Stomach (tissue), 9 donors: Measurements from ENCODE around the gene DPYD. TPM values are rescaled to one million over a fixed set of nuclear protein-coding genes. Genes with fewer than 3 reads are reported as not detected.
"Not testable (repeated sequence)": the region's sequence is repeated elsewhere in the genome, so short reads cannot be mapped to it uniquely, and the experiment has no call there.

Experiments
- DNase-seq, 2 donors: peaks; one replicate each; pipeline versions ENCODE4 v3.0.0 to v3.0.0-alpha.2; 2013 to 2019
- H3K27ac ChIP-seq, 5 donors: fragments of 200-600 bp in 4 of 5; sonication (generic) in 4 of 5; one replicate each; pipeline ENCODE4 v1.5.1; 2013 to 2019; ENCODE audit warnings: mild to moderate bottlenecking in 1 of 5, moderate library complexity in 1 of 5
- H3K27me3 ChIP-seq, 3 donors: fragments of 200-600 bp; sonication (generic); one replicate each; pipeline ENCODE4 v1.5.1; 2017 to 2019; ENCODE audit warnings: mixed run types in 1 of 3
- H3K36me3 ChIP-seq, 4 donors: fragments of 200-600 bp; sonication (generic); 1 replicate in 3 of 4; 2 replicates in 1 of 4; pipeline ENCODE4 v1.5.1; 2016 to 2019
- H3K4me1 ChIP-seq, 4 donors: fragments of 200-600 bp; sonication (generic); one replicate each; pipeline ENCODE4 v1.5.1; 2016 to 2019
- H3K4me3 ChIP-seq, 4 donors: fragments of 200-600 bp; sonication (generic) in 3 of 4; one replicate each; pipeline ENCODE4 v1.5.1; 2016 to 2019; ENCODE audit warnings: mild to moderate bottlenecking in 1 of 4
- H3K9me3 ChIP-seq, 4 donors: fragments of 200-600 bp; sonication (generic); one replicate each; pipeline ENCODE4 v1.5.1; 2016 to 2019
- EP300 ChIP-seq: sonication (generic); formaldehyde crosslinking; IDR thresholded peaks from one replicate; pipeline ENCODE4 v1.6.1; 2017; ENCODE audit warnings: antibody characterized with exemption
- POLR2A ChIP-seq, 4 donors: fragments of 450-650 bp; IDR thresholded peaks; one replicate each; pipeline ENCODE4 v1.6.1; 2016; ENCODE audit warnings: antibody characterized with exemption in 4 of 4, control low read depth in 2 of 4, mild to moderate bottlenecking in 1 of 4, moderate library complexity in 1 of 4
- POLR2AphosphoS5 ChIP-seq, 3 donors: sonication (generic); formaldehyde crosslinking; IDR thresholded peaks; one replicate each; pipeline ENCODE4 v1.6.1; 2016; ENCODE audit warnings: antibody characterized with exemption in 3 of 3
- WGBS, 5 donors: extraction: QIAGEN DNeasy Blood & Tissue Kit in 3 of 5; methylation state at CpG; one replicate each; pipeline versions ENCODE4 v1.1.5 to v1.1.7; 2013 to 2018; 5-methylcytosine and 5-hydroxymethylcytosine counted together
- intact Hi-C: fragments of 100-400 bp; cut with DNase I; formaldehyde crosslinking; loops from one replicate; pipeline ENCODE4 v1.15.1; 2023; ENCODE audit warnings: low total_unique reads
- polyA plus RNA-seq, 3 donors: library from polyadenylated mRNA; stranded (reverse); fragments of 200-250 nt; gene quantifications; one replicate each; pipeline ENCODE4 v1.2.3, GENCODE V29; 2013
- total RNA-seq, 5 donors: library from RNA; depleted of rRNA; stranded (reverse); fragments of >200 nt; gene quantifications; one replicate each; pipeline versions ENCODE4 v1.1.0 to v1.2.3, GENCODE V29; 2014 to 2016
- TF ChIP-seq, protein P1 (sequence below), 7 experiments: fragments of 450-650 bp in 4 of 7; fragments of 200-600 bp in 3 of 7; sonication (generic) in 3 of 7; IDR thresholded peaks; one replicate each; pipeline ENCODE4 v1.5.1; 2016 to 2019; ENCODE audit warnings: antibody characterized with exemption in 7 of 7, control low read depth in 2 of 7, mild to moderate bottlenecking in 1 of 7
- donor health status: healthy with polysubstance abuse.
- donor health status: Bipolar disorder and iron deficiency.
- donor health status: healthy.

Gene DPYD
- total and polyA plus RNA-seq, 8 donors = 7.5 to 58.2 (median 18.2) TPM

DNA sequence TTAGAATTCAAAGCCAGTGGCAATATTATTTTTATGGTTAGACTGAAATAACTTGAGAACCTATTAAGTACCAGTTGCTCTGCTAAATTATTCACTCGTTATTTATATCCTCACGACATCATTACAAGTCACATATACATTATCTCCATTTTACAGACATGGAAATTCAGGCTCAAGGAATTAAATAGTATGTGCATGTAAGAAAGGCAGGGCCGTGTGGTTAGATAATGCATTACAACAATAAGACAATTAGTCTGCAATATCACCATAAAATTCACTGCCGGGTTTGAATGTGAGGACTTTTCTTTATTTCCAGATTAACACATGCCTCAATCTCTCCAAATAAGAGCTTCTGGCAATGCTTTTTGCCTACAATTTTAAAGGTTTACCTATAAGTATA lies 675.8 kb downstream of the DPYD start:
- Histone ChIP-seq H3K4me1 (peaks cover 0 to 5% (median 0%) of the 10 kb centered on the region in 4 donors), H3K4me3 (no peak overlapping the region), H3K27me3 (no peaks in the 10 kb centered on the region), H3K36me3 (no peaks in the 10 kb centered on the region), H3K27ac (no peak overlapping the region), H3K9me3 (no peaks in the 10 kb centered on the region)
- TF ChIP-seq, protein P1, sequence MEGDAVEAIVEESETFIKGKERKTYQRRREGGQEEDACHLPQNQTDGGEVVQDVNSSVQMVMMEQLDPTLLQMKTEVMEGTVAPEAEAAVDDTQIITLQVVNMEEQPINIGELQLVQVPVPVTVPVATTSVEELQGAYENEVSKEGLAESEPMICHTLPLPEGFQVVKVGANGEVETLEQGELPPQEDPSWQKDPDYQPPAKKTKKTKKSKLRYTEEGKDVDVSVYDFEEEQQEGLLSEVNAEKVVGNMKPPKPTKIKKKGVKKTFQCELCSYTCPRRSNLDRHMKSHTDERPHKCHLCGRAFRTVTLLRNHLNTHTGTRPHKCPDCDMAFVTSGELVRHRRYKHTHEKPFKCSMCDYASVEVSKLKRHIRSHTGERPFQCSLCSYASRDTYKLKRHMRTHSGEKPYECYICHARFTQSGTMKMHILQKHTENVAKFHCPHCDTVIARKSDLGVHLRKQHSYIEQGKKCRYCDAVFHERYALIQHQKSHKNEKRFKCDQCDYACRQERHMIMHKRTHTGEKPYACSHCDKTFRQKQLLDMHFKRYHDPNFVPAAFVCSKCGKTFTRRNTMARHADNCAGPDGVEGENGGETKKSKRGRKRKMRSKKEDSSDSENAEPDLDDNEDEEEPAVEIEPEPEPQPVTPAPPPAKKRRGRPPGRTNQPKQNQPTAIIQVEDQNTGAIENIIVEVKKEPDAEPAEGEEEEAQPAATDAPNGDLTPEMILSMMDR (IDR thresholded peaks at IDR 0.05) = no peak
- no peak for TF ChIP-seq EP300
- intact Hi-C loops = no loop called here
- WGBS, 5 donors = 81 to 88% (median 83%) methylated on average over 4 of the region's 4 CpGs
- DNase-seq = no peak

DNA sequence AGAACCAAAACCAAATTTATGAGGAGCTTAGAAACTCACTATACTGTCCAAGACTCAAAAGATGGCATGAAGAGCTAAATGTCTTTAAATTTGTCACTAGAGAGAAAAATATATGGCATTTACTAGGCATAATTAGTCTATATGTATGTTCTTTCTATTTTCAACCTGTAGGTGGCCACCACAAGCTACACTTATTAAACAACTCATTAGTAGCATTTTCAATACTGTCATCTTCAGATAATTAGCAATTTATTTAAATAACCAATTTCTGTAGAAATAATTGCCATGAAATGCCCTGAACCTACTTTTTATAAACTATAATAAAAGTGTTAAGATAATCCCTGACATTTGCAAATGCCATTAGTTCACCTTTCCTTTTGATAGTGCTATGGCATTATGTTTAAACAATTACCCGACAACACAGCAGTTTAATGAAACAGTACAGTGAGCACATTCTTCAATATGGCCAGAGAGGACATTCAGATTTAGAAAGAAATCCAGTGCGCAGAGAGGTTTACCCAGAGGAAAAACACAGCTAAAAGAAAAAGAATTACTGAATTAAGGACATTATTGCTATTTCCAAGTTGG lies 676.8 kb downstream of the DPYD start:
- no peaks in the 10 kb centered on the region for H3K36me3 ChIP-seq
- H3K27ac ChIP-seq = no peak overlapping the region
- TF ChIP-seq, protein P1 (IDR thresholded peaks at IDR 0.05) = peak in 3 of 7 experiments; percentile 26 to 48 (median 32)
- no peak for TF ChIP-seq EP300
- H3K9me3 ChIP-seq = no peaks in the 10 kb centered on the region
- peak in 1 of 2 donors; percentile 34 for DNase-seq
- H3K4me3 ChIP-seq = no peak overlapping the region
- H3K27me3 ChIP-seq = no peaks in the 10 kb centered on the region
- peaks cover 0 to 5% (median 0%) of the 10 kb centered on the region in 4 donors for H3K4me1 ChIP-seq
- intact Hi-C loops = no loop called here
- 50 to 82% (median 57%) methylated on average over 2 of the region's 2 CpGs for WGBS, 5 donors

DNA sequence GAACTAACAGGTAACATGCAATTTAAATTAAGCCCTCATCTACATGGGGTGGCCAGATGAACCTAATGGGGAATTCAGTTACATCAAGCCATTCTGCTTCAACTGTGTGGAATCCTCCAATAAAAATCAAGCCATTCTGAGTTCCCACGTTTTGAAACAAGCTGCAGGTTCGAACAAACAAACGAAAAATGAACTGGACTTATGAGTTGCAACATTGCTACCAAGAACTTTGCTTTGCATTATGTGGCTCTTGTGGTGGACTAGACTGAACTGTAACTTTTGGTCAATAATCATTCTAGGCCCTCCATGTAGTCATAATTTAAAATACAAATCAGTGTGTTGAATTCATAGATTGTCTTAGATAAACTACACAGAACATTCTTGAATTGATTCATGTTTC lies 682.0 kb downstream of the DPYD start:
- 71 to 89% (median 82%) methylated on average over 3 of the region's 3 CpGs for WGBS, 5 donors
- H3K9me3 ChIP-seq = no peaks in the 10 kb centered on the region
- no peaks in the 10 kb centered on the region for H3K27me3 ChIP-seq
- peaks cover 0 to 10% (median 2%) of the 10 kb centered on the region in 4 donors for H3K36me3 ChIP-seq
- no peak for DNase-seq
- intact Hi-C loops = no loop called here
- H3K4me1 ChIP-seq = no peaks in the 10 kb centered on the region
- H3K4me3 ChIP-seq = no peak overlapping the region
- TF ChIP-seq, protein P1 (IDR thresholded peaks at IDR 0.05) = no peak
- no peak for TF ChIP-seq POLR2A (IDR thresholded peaks at IDR 0.05)
- no peak for TF ChIP-seq EP300
- no peak for TF ChIP-seq POLR2AphosphoS5 (IDR thresholded peaks at IDR 0.05)
- H3K27ac ChIP-seq = no peak overlapping the region

DNA sequence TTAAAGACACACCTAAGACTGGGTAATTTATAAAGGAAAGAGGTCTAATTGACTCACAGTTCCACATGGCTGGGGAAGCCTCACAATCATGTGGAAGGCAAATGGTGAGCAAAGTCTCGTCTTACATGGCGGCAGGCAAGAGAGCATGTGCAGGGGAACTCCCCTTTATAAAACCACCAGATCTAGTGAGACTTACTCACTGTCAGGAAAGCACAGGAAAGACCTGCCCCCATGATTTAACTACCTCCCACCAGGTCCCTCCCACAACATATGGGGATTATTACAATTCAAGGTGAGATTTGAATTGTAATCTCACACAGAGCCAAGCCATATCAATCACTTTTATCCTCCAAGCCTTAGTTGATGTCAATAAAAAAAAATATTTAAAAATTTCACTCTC lies 689.5 kb downstream of the DPYD start:
- intact Hi-C loops = not testable (repeated sequence)
- 76 to 98% (median 92%) methylated on average over 2 of the region's 2 CpGs for WGBS, 5 donors

DNA sequence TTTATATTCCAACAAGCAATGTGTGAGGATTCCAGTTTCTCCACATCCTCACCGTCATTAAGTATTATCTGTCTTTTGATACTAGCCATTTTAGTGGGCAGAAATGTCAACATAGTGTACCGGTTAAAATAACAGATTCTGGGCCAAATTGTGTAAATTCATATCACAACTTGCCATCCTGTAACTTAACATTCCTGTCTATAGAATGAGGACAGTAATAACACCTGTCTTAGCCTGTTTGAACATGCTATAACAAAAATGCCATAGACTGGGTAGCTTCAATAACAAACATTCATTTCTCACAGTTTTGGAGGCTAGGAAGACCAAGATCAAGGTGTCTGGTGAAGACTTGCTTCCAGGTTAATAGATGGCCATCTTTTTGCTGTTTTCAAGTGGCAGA lies 708.2 kb downstream of the DPYD start:
- H3K36me3 ChIP-seq = no peaks in the 10 kb centered on the region
- intact Hi-C loops = no loop called here
- no peak for DNase-seq
- H3K9me3 ChIP-seq = no peaks in the 10 kb centered on the region
- H3K4me3 ChIP-seq = no peak overlapping the region
- H3K4me1 ChIP-seq = no peaks in the 10 kb centered on the region
- no peaks in the 10 kb centered on the region for H3K27me3 ChIP-seq
- 80 to 91% (median 87%) methylated on average over 2 of the region's 2 CpGs for WGBS, 5 donors
- TF ChIP-seq EP300 (no peak), POLR2A (IDR thresholded peaks at IDR 0.05) (no peak)
- TF ChIP-seq, protein P1 (IDR thresholded peaks at IDR 0.05) = no peak
- H3K27ac ChIP-seq = no peak overlapping the region

More for the DNA sequence above, 689.5 kb downstream of the DPYD start:
- not testable (repeated sequence) for H3K27ac ChIP-seq, H3K4me3 ChIP-seq, H3K27me3 ChIP-seq, H3K9me3 ChIP-seq, H3K4me1 ChIP-seq, DNase-seq
- peaks cover 0 to 25% (median 12%) of the 10 kb centered on the region in 4 donors for H3K36me3 ChIP-seq
